SK-N-SH treated with all-trans-retinoic acid at 6 μM for 48 hours (cell line): Measurements from ENCODE around the gene BCKDHA.

ENCODE experiments used
- ATAC-seq: fragments of 200-7000 bp; cut with Tn5 transposase; 3 replicates; pipeline ENCODE4 v1.9.1; 2020; ENCODE audit warnings: mild to moderate bottlenecking, moderate library complexity
- ARNTL ChIP-seq: fragments of 450-650 bp; formaldehyde crosslinking; IDR thresholded peaks from 2 replicates; pipeline ENCODE4 v1.5.0; 2020; ENCODE audit warnings: low read depth, mild to moderate bottlenecking, moderate library complexity, borderline replicate concordance
- BACH2 ChIP-seq: fragments of 250-450 bp; sonication (Bioruptor Pico); IDR thresholded peaks from 2 replicates; pipeline ENCODE4 v1.9.0; 2021; ENCODE audit warnings: mild to moderate bottlenecking, borderline replicate concordance
- CSDC2 ChIP-seq: fragments of 250-450 bp; sonication (Bioruptor Pico); IDR thresholded peaks from 2 replicates; pipeline ENCODE4 v1.5.0; 2020; ENCODE audit warnings: mild to moderate bottlenecking, moderate library complexity
- ESRRG ChIP-seq: fragments of 250-450 bp; sonication (Bioruptor Pico); IDR thresholded peaks from 2 replicates; pipeline ENCODE4 v1.6.1; 2021; ENCODE audit warnings: mild to moderate bottlenecking
- GLIS3 ChIP-seq: fragments of 250-450 bp; sonication (Bioruptor Pico); IDR thresholded peaks from 2 replicates; pipeline ENCODE4 v1.5.0; 2020; ENCODE audit warnings: mild to moderate bottlenecking, moderate library complexity
- ISL1 ChIP-seq: fragments of 250-450 bp; sonication (Bioruptor Pico); IDR thresholded peaks from 2 replicates; pipeline ENCODE4 v2.1.2; 2022; ENCODE audit warnings: mild to moderate bottlenecking, moderate library complexity
- OSR1 ChIP-seq: fragments of 250-450 bp; sonication (Bioruptor Pico); IDR thresholded peaks from 2 replicates; pipeline ENCODE4 v1.8.0; 2022; ENCODE audit warnings: moderate library complexity, mild to moderate bottlenecking, inconsistent platforms
- POU6F1 ChIP-seq: fragments of 250-450 bp; sonication (Bioruptor Pico); IDR thresholded peaks from 2 replicates; pipeline ENCODE4 v1.8.0; 2021; ENCODE audit warnings: low read depth, mild to moderate bottlenecking, moderate library complexity, borderline replicate concordance
- RARB ChIP-seq: fragments of 250-450 bp; sonication (Bioruptor Pico); IDR thresholded peaks from 2 replicates; pipeline ENCODE4 v1.8.0; 2021; ENCODE audit warnings: mild to moderate bottlenecking, moderate library complexity
- SNAI2 ChIP-seq: fragments of 250-450 bp; sonication (Bioruptor Pico); IDR thresholded peaks from 2 replicates; pipeline ENCODE4 v1.5.0; 2020; ENCODE audit warnings: mild to moderate bottlenecking, moderate library complexity
- TCF4 ChIP-seq: fragments of 250-450 bp; sonication (Bioruptor Pico); IDR thresholded peaks from 2 replicates; pipeline ENCODE4 v1.8.0; 2021; ENCODE audit warnings: mild to moderate bottlenecking, moderate library complexity, borderline replicate concordance
- TSHZ2 ChIP-seq: fragments of 250-450 bp; sonication (Bioruptor Pico); IDR thresholded peaks from 2 replicates; pipeline ENCODE4 v1.5.0; 2020; ENCODE audit warnings: mild to moderate bottlenecking, moderate library complexity
- ZC3H10 ChIP-seq: fragments of 250-450 bp; sonication (Bioruptor Pico); IDR thresholded peaks from 2 replicates; pipeline ENCODE4 v1.5.1; 2021; ENCODE audit warnings: mild to moderate bottlenecking, moderate library complexity
- ZFP3 ChIP-seq: fragments of 250-450 bp; sonication (Bioruptor Pico); IDR thresholded peaks from 2 replicates; pipeline ENCODE4 v1.5.0; 2020; ENCODE audit warnings: mild to moderate bottlenecking, moderate library complexity
- ZNF70 ChIP-seq: fragments of 450-650 bp; formaldehyde crosslinking; IDR thresholded peaks from 2 replicates; pipeline ENCODE4 v1.5.0; 2020; ENCODE audit warnings: mild to moderate bottlenecking, moderate library complexity
- ZNF8 ChIP-seq: fragments of 450-650 bp; formaldehyde crosslinking; IDR thresholded peaks from 2 replicates; pipeline ENCODE4 v1.5.0; 2020; ENCODE audit warnings: mild to moderate bottlenecking, moderate library complexity
- TF ChIP-seq, protein P1 (sequence below): fragments of 250-450 bp; sonication (Bioruptor Pico); IDR thresholded peaks from 2 replicates; pipeline ENCODE4 v1.8.0; 2020; ENCODE audit warnings: mild to moderate bottlenecking, moderate library complexity, borderline replicate concordance

BCKDHA gene

DNA sequence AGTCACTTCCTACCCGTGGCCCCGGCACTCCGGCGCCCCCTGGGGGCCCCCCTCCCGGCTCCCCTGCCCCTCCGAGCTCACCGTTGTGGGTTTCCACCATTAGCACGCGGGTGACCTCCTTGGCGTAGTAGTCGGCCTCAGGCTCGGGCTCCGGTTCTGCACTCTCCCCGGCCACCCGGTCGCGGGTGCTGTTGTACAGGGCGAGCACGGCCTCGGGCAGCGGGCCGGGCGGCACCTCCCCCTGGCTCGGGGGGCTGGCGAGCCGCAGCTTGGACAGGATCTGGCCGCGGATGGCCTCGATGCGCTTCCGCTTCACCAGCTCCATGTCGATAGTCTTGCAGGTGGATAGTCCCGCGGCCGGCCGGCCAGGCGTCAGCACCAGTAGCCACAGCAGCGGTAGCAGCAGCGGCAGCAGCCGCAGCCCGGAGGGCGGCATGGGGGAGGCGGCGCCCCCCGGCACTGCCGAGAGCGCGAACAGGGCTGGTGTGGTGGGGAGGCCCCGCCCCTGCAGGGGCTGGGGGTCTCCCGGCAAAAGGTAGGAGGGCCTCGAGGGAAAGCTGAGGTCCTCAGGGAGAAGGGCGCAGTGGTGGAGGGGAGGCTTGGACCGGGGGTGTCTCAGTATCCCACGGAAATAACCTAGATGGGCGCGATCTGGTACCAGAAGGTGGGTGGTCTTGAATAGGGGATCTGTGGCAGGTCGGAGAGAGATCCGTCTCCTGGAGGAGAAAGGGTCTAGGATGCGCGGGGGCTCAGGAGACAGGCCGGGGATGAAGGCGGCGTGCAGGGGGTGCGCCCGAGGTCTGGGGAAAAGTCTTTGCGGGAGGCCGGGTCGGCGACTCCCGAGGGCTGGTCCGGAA, 44.8 kb upstream of the BCKDHA start:
- TF ChIP-seq ZNF70 (CRISPR knock-in tag) (no peak), OSR1 (CRISPR knock-in tag) (no peak), GLIS3 (no peak), BACH2 (CRISPR knock-in tag) (no peak), CSDC2 (CRISPR knock-in tag) (no peak), TSHZ2 (CRISPR knock-in tag) (no peak), ZFP3 (CRISPR knock-in tag) (no peak), ARNTL (CRISPR knock-in tag) (no peak)
- TF ChIP-seq, all 23 proteins: peak for 0
- ATAC-seq: peak; percentile 58

DNA sequence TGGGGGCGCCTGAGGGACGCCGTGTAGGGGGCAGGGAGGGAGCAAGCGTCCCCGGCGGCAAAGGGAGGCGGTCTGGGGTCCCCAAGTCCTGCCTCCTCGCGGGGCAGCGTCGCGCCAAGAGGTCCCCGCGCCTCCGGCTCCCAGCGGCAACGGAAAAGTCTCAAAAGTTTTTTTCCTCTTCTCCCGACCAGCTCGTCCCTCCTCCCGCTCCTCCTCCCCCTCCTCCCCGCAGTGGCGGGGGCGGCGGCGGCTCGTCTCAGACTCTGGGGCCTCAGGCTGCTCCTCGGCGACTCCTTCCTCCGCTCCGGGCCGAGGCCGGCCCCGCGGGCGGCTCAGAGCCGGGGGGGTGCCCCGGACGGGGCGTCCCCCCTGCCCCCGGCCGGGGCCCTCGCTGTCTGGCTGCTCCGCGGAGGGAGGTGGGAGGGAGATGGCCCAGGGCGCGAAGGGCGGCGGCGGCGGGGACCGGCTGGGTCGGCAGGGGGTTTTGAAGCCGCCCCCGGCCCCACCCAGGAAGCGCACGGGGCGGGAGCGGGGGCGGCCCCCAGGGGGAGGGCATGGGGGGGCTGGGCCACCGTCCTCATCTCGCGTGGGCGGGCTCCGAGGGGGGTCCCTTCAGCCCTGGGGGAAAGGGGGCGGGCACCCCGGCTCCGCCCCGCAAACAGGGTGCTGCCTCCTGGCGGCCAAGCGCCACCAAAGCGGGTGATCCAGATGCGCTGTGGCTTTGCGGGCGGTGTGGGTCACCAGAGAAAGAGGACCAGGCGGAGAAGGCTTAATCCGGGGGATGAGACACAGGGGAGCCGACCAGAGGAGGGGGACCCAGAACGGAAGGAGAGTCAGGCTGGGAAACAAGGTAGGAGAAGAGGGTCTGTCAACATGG, 43.9 kb upstream of the BCKDHA start, which contains the start of gene TGFB1:
Gene TGFB1, minus strand, starts transcription at position 457 of the 877 bp plus-strand sequence. CDS start 878 bp downstream, outside the sequence.
- TF ChIP-seq TCF4: no peak
- TF ChIP-seq, protein P1, sequence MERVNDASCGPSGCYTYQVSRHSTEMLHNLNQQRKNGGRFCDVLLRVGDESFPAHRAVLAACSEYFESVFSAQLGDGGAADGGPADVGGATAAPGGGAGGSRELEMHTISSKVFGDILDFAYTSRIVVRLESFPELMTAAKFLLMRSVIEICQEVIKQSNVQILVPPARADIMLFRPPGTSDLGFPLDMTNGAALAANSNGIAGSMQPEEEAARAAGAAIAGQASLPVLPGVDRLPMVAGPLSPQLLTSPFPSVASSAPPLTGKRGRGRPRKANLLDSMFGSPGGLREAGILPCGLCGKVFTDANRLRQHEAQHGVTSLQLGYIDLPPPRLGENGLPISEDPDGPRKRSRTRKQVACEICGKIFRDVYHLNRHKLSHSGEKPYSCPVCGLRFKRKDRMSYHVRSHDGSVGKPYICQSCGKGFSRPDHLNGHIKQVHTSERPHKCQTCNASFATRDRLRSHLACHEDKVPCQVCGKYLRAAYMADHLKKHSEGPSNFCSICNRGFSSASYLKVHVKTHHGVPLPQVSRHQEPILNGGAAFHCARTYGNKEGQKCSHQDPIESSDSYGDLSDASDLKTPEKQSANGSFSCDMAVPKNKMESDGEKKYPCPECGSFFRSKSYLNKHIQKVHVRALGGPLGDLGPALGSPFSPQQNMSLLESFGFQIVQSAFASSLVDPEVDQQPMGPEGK: peak; percentile 40; the same call in 1 of the 2 replicates
- ATAC-seq: peak; percentile 61

GRCh38 chr19:41354343-41354953, 43.2 kb upstream of the BCKDHA start:
- ATAC-seq: no peak
- TF ChIP-seq ZFP3 (CRISPR knock-in tag): no peak
- TF ChIP-seq OSR1 (CRISPR knock-in tag): no peak
- no peak for TF ChIP-seq SNAI2 (CRISPR knock-in tag)
- TF ChIP-seq ZNF8 (CRISPR knock-in tag): no peak
- TF ChIP-seq ESRRG (CRISPR knock-in tag): no peak
- TF ChIP-seq BACH2 (CRISPR knock-in tag): no peak
- no peak for TF ChIP-seq ZNF70 (CRISPR knock-in tag)
- TF ChIP-seq GLIS3: no peak
- no peak for TF ChIP-seq ZC3H10 (CRISPR knock-in tag)
- no peak for TF ChIP-seq ARNTL (CRISPR knock-in tag)

DNA sequence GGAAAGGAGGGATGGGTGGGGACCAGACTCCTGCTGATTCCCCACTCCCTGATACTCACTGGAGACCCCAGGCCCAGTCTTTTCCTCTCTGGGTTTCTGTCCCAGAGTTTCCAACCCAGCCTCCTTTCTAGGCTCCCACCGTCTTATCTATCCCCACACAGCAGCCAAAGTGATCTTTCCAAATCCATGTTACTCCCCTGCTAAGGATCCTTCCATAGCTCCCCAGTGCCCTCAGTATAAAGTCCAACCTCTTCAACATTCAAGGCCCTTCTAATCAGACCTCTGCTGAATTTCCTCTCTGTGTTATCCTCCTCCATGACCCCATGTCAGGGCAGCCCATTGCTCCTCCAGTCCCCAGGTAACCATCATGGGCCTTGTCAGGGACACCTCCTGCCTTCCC, 42.6 kb upstream of the BCKDHA start:
- no peak for ATAC-seq
- TF ChIP-seq, protein P1: no peak
- no peak for TF ChIP-seq GLIS3
- no peak for TF ChIP-seq ZNF8 (CRISPR knock-in tag)
- TF ChIP-seq ISL1 (CRISPR knock-in tag): no peak
- no peak for TF ChIP-seq RARB
- TF ChIP-seq POU6F1: no peak
